Mesenchymal stem cell (in vitro differentiated cells and primary cell): ENCODE results near the gene KCTD16.

Experiments used
- DNase-seq: peaks from one replicate; pipeline ENCODE4 v3.0.0-alpha.2; 2013
- H2AFZ ChIP-seq: one replicate; pipeline ENCODE4 v1.6.1; 2013; ENCODE audit warnings: low read depth, mild to moderate bottlenecking, control low read depth, inconsistent platforms, low read length, moderate library complexity
- H2AK5ac ChIP-seq: 2 replicates; pipeline ENCODE4 v1.6.1; 2013; ENCODE audit warnings: low read length, moderate library complexity, mild to moderate bottlenecking, inconsistent platforms; ENCODE audit not compliant: severe bottlenecking
- H2BK120ac ChIP-seq: one replicate; pipeline ENCODE4 v1.6.1; 2013; ENCODE audit warnings: low read depth, mild to moderate bottlenecking, inconsistent platforms, low read length, moderate library complexity
- H2BK12ac ChIP-seq, 2 experiments: one replicate each; pipeline ENCODE4 v1.6.1; 2013; ENCODE audit warnings: inconsistent platforms in 2 of 2, low read length in 2 of 2, mild to moderate bottlenecking in 2 of 2, moderate library complexity in 2 of 2, control low read depth in 1 of 2
- H2BK15ac ChIP-seq: one replicate; pipeline ENCODE4 v1.6.1; 2013; ENCODE audit warnings: mild to moderate bottlenecking, low read depth, inconsistent platforms; ENCODE audit not compliant: poor library complexity, severe bottlenecking
- H2BK5ac ChIP-seq: 2 replicates; pipeline ENCODE4 v1.6.1; 2013; ENCODE audit warnings: low read depth, mild to moderate bottlenecking, low read length, control low read depth, inconsistent platforms; ENCODE audit not compliant: poor library complexity, severe bottlenecking
- H3K14ac ChIP-seq, 2 experiments: one replicate each; pipeline ENCODE4 v1.6.1; 2013; ENCODE audit warnings: inconsistent platforms in 2 of 2, low read length in 2 of 2, control low read depth in 1 of 2, mild to moderate bottlenecking in 1 of 2, moderate library complexity in 1 of 2
- H3K18ac ChIP-seq, 2 experiments: one replicate each; pipeline ENCODE4 v1.6.1; 2013; ENCODE audit warnings: inconsistent platforms in 2 of 2, low read length in 2 of 2, control low read depth in 1 of 2, low read depth in 1 of 2, mild to moderate bottlenecking in 1 of 2
- H3K23ac ChIP-seq, 2 experiments: one replicate each; pipeline ENCODE4 v1.6.1; 2013; ENCODE audit warnings: inconsistent platforms in 2 of 2, low read length in 2 of 2, mild to moderate bottlenecking in 2 of 2, moderate library complexity in 2 of 2, control low read depth in 1 of 2
- H3K27ac ChIP-seq: 2 replicates; pipeline ENCODE4 v1.5.1; 2013; ENCODE audit warnings: mild to moderate bottlenecking, moderate library complexity, low read length, control low read depth, inconsistent platforms; ENCODE audit not compliant: poor library complexity, severe bottlenecking
- H3K27me3 ChIP-seq, 2 experiments: 2 replicates each; pipeline versions ENCODE4 v1.6.1 to v1.7.0; 2013; ENCODE audit warnings: low read length in 2 of 2, mild to moderate bottlenecking in 2 of 2, moderate library complexity in 2 of 2, control low read depth in 1 of 2, inconsistent platforms in 1 of 2; ENCODE audit not compliant: control insufficient read depth in 1 of 2, insufficient read depth in 1 of 2
- H3K36me3 ChIP-seq, 2 experiments: 2 replicates each; pipeline versions ENCODE4 v1.6.1 to v1.7.0; 2013; ENCODE audit warnings: low read length in 2 of 2, control low read depth in 1 of 2, inconsistent platforms in 1 of 2, low read depth in 1 of 2, mild to moderate bottlenecking in 1 of 2; ENCODE audit not compliant: insufficient read depth in 2 of 2, control insufficient read depth in 1 of 2
- H3K4ac ChIP-seq, 2 experiments: one replicate each; pipeline ENCODE4 v1.6.1; 2013; ENCODE audit warnings: inconsistent platforms in 2 of 2, low read length in 2 of 2, mild to moderate bottlenecking in 2 of 2, moderate library complexity in 2 of 2, control low read depth in 1 of 2, low read depth in 1 of 2
- H3K4me1 ChIP-seq: 2 replicates; pipeline ENCODE4 v1.6.1; 2013; ENCODE audit warnings: low read depth, low read length, control low read depth; ENCODE audit not compliant: control insufficient read depth, insufficient read depth
- H3K4me2 ChIP-seq: 2 replicates; pipeline ENCODE4 v1.6.1; 2013; ENCODE audit warnings: low read length, mild to moderate bottlenecking, inconsistent platforms; ENCODE audit not compliant: poor library complexity, severe bottlenecking
- H3K4me3 ChIP-seq, 2 experiments: 2 replicates each; pipeline versions ENCODE4 v1.5.1 to v1.7.0; 2013; ENCODE audit warnings: low read length in 2 of 2, mild to moderate bottlenecking in 2 of 2, control low read depth in 1 of 2, low read depth in 1 of 2; ENCODE audit not compliant: insufficient read depth in 1 of 2
- H3K79me1 ChIP-seq: replicated peaks from 2 replicates; pipeline ENCODE4 v1.6.1; 2013; ENCODE audit warnings: mild to moderate bottlenecking, control low read depth, low read length, inconsistent platforms; ENCODE audit not compliant: poor library complexity, severe bottlenecking
- H3K9ac ChIP-seq: 2 replicates; pipeline ENCODE4 v1.7.0; 2013; ENCODE audit warnings: mild to moderate bottlenecking, low read length, moderate library complexity
- H3K9me3 ChIP-seq: 2 replicates; pipeline ENCODE4 v1.7.0; 2013; ENCODE audit warnings: mild to moderate bottlenecking, low read length; ENCODE audit not compliant: control insufficient read depth
- H4K8ac ChIP-seq: one replicate; pipeline ENCODE4 v1.6.1; 2013; ENCODE audit warnings: inconsistent platforms, mild to moderate bottlenecking, low read length, moderate library complexity
- H4K91ac ChIP-seq: one replicate; pipeline ENCODE4 v1.6.1; 2013; ENCODE audit warnings: mild to moderate bottlenecking, low read length, inconsistent platforms
- WGBS: methylation state at CpG from one replicate; pipeline ENCODE4 v1.1.7; 2013; ENCODE audit warnings: mixed read lengths; 5-methylcytosine and 5-hydroxymethylcytosine counted together

The KCTD16 gene

DNA sequence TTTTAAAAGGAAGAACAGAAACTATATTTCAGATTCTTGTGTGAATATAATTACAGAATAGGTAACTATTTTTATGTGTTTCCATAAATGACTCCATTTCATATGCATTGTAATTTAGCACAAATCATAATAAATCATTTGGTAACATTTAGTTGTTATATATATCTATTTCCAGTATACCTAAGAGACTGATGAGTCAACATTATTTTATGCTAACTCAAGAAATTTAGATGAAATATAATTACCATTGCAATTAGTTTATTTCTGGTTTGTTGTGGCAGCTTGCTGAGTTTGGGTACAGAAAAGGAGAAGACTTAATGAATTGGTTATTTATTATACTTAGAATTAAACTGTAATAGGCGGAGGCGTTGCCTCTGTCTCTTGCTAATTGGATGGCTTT lies 314.9 kb downstream of the KCTD16 start:
- Histone ChIP-seq H3K9me3 (peaks cover 10% of the 10 kb centered on the region), H4K91ac (no peak overlapping the region), H3K79me1 (no peaks in the 10 kb centered on the region), H2BK15ac (no peak overlapping the region), H3K36me3 (no peaks in the 10 kb centered on the region), H3K4me1 (no peaks in the 10 kb centered on the region), H3K23ac (no peak overlapping the region), H3K9ac (no peak overlapping the region), H3K27ac (no peak overlapping the region), H3K27me3 (no peaks in the 10 kb centered on the region), H3K14ac (no peak overlapping the region), H3K4ac (no peak overlapping the region), H2AFZ (no peak overlapping the region), H2BK5ac (no peak overlapping the region), H3K18ac (no peak overlapping the region), H2BK120ac (no peak overlapping the region), H3K4me2 (no peak overlapping the region), H2AK5ac (no peak overlapping the region), H3K4me3 (no peak overlapping the region), H2BK12ac (no peak overlapping the region), H4K8ac (no peak overlapping the region)
- WGBS, result no CpG with 5 or more reads among the region's 2 CpGs
- no peak for DNase-seq

DNA sequence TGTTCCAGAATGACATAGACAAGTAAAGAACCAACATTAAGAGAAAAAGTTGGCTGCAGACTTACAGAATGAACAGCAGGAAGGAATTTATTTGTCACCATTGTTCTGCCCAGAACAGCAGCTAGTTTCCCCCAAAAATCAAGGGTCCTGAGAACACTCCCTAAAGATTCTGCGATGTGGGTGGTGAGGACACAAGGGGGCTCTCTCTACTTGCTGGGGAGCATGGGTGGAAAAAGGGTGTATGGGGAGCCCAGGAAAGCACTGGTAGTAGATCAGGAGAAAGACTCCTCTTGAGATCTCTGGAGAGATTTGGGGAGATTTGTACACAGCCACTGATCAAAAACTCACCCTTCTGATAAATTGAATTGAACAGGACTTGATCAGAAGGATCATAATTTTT lies 316.5 kb downstream of the KCTD16 start:
- H3K9ac ChIP-seq, result no peak overlapping the region
- no peaks in the 10 kb centered on the region for H3K79me1 ChIP-seq
- no peak overlapping the region for H3K14ac ChIP-seq
- H2BK15ac ChIP-seq, result no peak overlapping the region
- H3K36me3 ChIP-seq, result no peaks in the 10 kb centered on the region
- no peak overlapping the region for H4K91ac ChIP-seq
- H2BK120ac ChIP-seq, result no peak overlapping the region
- H3K27me3 ChIP-seq, result no peaks in the 10 kb centered on the region
- H3K4me3 ChIP-seq, result no peak overlapping the region
- peaks cover 20% of the 10 kb centered on the region for H3K9me3 ChIP-seq
- no peak overlapping the region for H2AFZ ChIP-seq
- no peak overlapping the region for H4K8ac ChIP-seq
- no peak overlapping the region for H2AK5ac ChIP-seq
- no peak overlapping the region for H3K4me2 ChIP-seq
- no peaks in the 10 kb centered on the region for H3K4me1 ChIP-seq
- H2BK12ac ChIP-seq, result no peak overlapping the region
- H2BK5ac ChIP-seq, result no peak overlapping the region
- WGBS, result 59% methylated on average over 1 of the region's 1 CpG
- H3K18ac ChIP-seq, result no peak overlapping the region
- no peak overlapping the region for H3K23ac ChIP-seq
- H3K27ac ChIP-seq, result no peak overlapping the region
- no peak overlapping the region for H3K4ac ChIP-seq
- no peak for DNase-seq

DNA sequence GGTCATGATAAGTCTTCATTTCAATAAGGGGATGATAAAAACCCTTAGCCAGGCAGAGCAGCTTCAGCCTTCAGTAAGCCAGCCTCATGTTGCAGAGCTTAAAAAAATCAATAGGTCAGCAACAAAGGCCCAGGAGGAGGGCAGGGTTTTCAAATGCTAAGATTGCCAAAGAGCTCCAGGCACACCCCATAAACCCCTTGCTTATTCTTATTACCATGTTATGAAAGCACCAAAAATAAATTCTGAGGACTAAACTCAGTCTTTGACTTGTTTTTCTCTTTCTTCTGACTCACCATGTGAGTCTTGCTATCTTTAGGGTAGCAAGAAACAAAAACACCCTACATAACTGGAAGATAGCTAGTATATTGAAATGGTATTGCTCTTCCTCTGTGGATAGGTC lies 317.1 kb downstream of the KCTD16 start:
- H3K18ac ChIP-seq, result no peak overlapping the region
- H3K27me3 ChIP-seq, result no peaks in the 10 kb centered on the region
- no peak overlapping the region for H2BK5ac ChIP-seq
- no peak overlapping the region for H2BK15ac ChIP-seq
- no peaks in the 10 kb centered on the region for H3K79me1 ChIP-seq
- H2BK12ac ChIP-seq, result no peak overlapping the region
- H3K14ac ChIP-seq, result no peak overlapping the region
- no peak for DNase-seq
- H3K27ac ChIP-seq, result no peak overlapping the region
- H3K23ac ChIP-seq, result no peak overlapping the region
- H3K9ac ChIP-seq, result no peak overlapping the region
- no peak overlapping the region for H2AK5ac ChIP-seq
- H3K36me3 ChIP-seq, result no peaks in the 10 kb centered on the region
- H3K4ac ChIP-seq, result no peak overlapping the region
- no peak overlapping the region for H4K8ac ChIP-seq
- H3K4me2 ChIP-seq, result no peak overlapping the region
- peaks cover 22% of the 10 kb centered on the region for H3K9me3 ChIP-seq
- no peak overlapping the region for H2AFZ ChIP-seq
- no peak overlapping the region for H2BK120ac ChIP-seq
- no peaks in the 10 kb centered on the region for H3K4me1 ChIP-seq
- no peak overlapping the region for H3K4me3 ChIP-seq
- no peak overlapping the region for H4K91ac ChIP-seq

DNA sequence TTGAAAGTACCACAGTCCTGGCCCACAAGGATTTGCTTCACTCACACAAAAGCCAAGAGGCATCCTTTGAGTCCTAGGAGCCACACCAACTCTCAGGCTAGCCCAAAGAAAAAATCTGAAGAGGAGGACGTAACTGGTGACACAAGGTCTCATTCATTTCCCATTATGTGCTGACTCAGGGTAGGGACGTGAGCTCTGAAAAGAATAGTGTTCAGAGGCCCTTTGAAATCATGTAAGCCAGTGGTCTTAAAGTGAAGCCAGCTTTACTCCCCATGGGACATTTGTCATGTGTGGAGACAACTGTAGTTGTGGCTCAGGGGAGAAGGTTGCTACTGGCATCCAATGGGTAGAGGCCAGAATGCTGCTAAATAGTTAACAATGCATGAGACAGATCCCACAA lies 332.4 kb downstream of the KCTD16 start:
- Histone ChIP-seq H3K4ac (no peak overlapping the region), H2AK5ac (no peak overlapping the region), H3K27ac (no peak overlapping the region), H2BK120ac (no peak overlapping the region), H3K9me3 (no peaks in the 10 kb centered on the region), H4K91ac (no peak overlapping the region), H4K8ac (no peak overlapping the region), H3K4me2 (no peak overlapping the region), H2BK5ac (no peak overlapping the region), H3K36me3 (no peaks in the 10 kb centered on the region), H3K79me1 (no peaks in the 10 kb centered on the region), H3K9ac (no peak overlapping the region), H3K27me3 (no peaks in the 10 kb centered on the region), H2AFZ (no peak overlapping the region), H3K18ac (no peak overlapping the region), H2BK12ac (no peak overlapping the region), H2BK15ac (no peak overlapping the region), H3K4me3 (no peak overlapping the region), H3K14ac (no peak overlapping the region), H3K23ac (no peak overlapping the region), H3K4me1 (no peaks in the 10 kb centered on the region)
- 93% methylated on average over 2 of the region's 2 CpGs for WGBS
- no peak for DNase-seq
